Activated CD8-positive, alpha-beta memory T cell treated with anti-CD3 and anti-CD28 coated beads for 36 hours (primary cell): ENCODE data around the gene NPPB. TPM values are rescaled to one million over a fixed set of nuclear protein-coding genes. Genes with fewer than 3 reads are reported as not detected.

Source experiments
- CTCF ChIA-PET: fragments of 350-600 bp; sonication (Branson Sonifier 250); formaldehyde crosslinking; loops from one replicate; lab custom pipeline; 2021; ENCODE audit warnings: antibody characterized with exemption; lab: Charles Lee
- POLR2A ChIA-PET: fragments of 350-600 bp; sonication (Branson Sonifier 250); formaldehyde crosslinking; loops from one replicate; lab custom pipeline; 2021; ENCODE audit warnings: antibody characterized with exemption; lab: Charles Lee
- total RNA-seq, 2 experiments: library from RNA; stranded (reverse); gene quantifications; one replicate each; pipeline ENCODE4 v1.2.3, GENCODE V29; 2021

The NPPB gene
- total RNA-seq, 2 experiments from 2014 or later = not detected

DNA sequence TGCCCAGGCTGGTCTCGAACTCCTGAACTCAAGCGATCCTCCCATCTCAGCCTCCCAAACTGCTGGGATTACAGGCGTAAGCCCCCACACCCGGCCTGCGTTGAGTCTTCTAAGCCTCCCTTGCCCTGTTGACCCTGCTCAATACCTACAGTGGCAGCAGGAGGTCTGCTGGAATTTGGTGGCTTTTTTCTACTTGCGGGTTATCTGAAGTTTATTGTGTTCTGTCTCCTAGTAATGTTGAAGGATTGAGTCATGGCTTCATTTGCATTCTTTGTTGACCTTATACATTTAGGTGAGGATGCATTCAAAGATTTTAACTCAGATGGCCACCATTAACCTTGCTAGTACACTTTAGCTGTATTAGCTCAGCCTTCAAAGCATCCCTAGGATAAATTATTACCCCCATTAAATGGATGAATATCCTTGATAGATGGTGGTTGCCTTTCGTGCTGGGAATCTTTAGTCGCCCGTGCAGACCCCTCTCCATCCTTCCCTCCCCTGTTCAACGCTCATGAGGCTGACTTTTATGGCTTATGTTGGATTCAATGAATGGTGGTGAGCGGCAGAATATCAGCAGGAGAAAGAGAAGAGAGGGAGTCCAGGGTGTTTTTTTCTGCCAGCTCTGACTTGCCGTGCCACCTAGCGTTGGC lies 9.7 kb upstream of the NPPB start:
- ChIA-PET POLR2A (no interaction called here), CTCF (no interaction called here)

DNA sequence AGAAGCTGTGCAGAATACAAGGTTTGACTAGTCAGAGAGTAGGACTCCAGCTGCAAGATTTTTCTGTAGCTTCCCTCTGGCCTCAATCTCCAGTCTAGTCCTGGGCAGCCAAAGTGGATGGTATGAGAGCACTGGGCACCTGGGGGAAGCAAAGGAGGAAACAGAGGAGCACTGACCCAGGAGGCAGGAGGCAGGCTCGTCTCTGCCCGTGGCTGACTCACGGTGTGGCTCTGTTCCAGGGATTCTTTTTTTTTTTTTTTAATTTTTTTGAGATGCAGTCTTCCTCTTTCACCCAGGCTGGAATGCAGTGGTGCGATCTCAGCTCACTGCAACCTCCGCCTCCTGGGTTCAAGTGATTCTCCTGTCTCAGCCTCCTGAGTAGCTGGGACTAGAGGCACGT lies 4.1 kb upstream of the NPPB start:
- CTCF ChIA-PET = interaction anchor here (0.9 kb wide), 1 partner anchor 31 kb away, joined by 4 read pairs; no protein-coding TSS in a partner anchor
- POLR2A ChIA-PET = interaction anchor here (0.7 kb wide), 1 partner anchor 45 kb away, joined by 6 read pairs; no protein-coding TSS in a partner anchor

GRCh38 chr1:11860587-11860986 lies 1.8 kb upstream of the NPPB start:
- POLR2A ChIA-PET = no interaction called here
- CTCF ChIA-PET = no interaction called here

GRCh38 chr1:11860083-11860482 lies 1.3 kb upstream of the NPPB start:
- ChIA-PET CTCF (no interaction called here), POLR2A (no interaction called here)

GRCh38 chr1:11858968-11859871 lies 475 bp upstream of the NPPB start:
- ChIA-PET POLR2A (no interaction called here), CTCF (no interaction called here)

DNA sequence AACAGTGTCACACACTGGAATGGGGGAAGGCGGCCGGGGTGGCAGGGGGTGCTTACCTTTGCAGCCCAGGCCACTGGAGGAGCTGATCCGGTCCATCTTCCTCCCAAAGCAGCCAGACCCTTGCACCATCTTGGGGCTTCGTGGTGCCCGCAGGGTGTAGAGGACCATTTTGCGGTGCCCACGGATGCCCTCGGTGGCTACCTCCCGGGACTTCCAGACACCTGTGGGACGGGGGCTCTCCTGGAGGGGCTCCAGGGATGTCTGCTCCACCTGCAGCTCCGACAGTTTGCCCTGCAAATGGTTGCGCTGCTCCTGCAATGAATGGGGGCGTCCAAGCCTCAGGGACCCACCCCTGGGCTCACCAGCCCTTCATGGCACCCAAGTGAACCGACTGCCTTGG lies 587 bp downstream of the NPPB start:
- CTCF ChIA-PET = no interaction called here
- POLR2A ChIA-PET = interaction anchor here (0.6 kb wide), 1 partner anchor 52 kb away, joined by 3 read pairs; no protein-coding TSS in a partner anchor

DNA sequence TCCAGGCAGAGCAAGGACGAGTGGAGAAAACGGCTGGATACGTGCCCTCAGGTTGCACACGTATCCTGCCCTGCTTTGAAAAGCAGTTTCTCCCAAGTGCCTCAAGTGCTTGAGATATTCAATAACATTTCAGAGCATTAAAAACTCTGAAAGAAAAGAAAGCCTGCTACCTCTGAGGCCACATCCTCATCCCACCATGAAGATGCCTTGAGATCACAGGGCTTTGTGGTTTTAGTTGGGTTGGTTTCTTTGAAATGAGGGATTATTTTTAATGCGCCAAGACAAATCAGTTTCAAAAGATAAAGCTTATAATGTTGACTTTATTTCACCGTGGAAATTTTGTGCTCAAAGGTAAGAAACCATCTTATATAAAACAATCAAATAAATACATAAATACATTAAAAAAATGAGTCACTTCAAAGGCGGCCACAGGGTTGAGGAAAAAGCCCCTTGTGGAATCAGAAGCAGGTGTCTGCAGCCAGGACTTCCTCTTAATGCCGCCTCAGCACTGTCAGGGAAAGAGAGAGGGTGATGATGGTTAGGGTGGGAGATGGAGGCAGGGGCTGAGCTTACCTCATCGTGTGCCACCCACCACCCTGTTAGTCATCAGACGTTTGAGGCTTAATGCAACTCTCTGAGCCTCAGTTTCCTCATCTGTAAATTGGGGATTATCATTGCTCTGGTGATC lies 1.4 kb downstream of the NPPB start:
- ChIA-PET POLR2A (interaction anchor here (1.0 kb wide), 1 partner anchor 10 kb away, joined by 3 read pairs; the partner anchor contains the start of gene NPPA), CTCF (no interaction called here)

GRCh38 chr1:11856698-11857097 lies 2.0 kb downstream of the NPPB start:
- CTCF ChIA-PET = no interaction called here
- POLR2A ChIA-PET = interaction anchor here (1.0 kb wide), 1 partner anchor 9 kb away, joined by 3 read pairs; the partner anchor contains the start of gene NPPA

DNA sequence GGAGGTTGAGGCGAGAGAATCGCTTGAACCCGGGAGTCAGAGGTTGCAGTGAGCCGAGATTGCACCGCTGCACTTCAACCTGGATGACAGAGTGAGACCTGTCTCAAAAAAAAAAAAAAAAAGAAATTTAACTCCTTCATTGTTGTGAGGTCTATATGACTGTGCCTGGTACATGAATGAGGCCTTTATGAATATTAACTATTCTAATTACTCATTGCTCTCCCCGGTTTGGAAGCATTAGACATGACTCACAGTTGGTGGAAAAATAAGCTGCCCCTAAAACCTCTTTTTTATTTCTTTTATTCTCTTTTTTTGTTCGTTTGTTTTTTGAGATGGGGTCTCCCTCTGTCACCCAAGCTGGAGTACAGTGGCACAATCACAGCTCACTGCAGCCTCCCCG lies 3.3 kb downstream of the NPPB start:
- POLR2A ChIA-PET = no interaction called here

DNA sequence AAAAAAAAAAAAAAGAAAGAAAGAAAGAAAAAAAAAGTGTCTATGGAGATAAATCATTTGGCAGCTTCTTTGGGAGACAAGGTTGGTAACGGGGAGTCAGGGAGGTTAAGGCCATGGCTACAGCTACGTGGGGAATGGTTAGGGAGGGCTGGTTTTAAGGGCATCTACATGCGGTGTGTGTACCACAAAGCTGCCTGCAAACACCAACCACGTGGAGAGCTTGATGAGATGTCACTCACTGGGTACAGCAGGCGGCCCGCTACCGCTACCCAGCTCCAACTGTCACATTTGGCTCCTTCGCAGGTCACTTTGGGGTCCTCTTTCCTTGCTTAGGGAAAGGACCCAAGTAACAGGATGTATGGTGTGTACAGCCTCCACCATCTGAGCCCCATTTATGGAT lies 4.2 kb downstream of the NPPB start:
- CTCF ChIA-PET = interaction anchor here (0.6 kb wide), 1 partner anchor 819 kb away, joined by 3 read pairs; no protein-coding TSS in a partner anchor
- POLR2A ChIA-PET = no interaction called here

More for the DNA sequence above, 3.3 kb downstream of the NPPB start:
- CTCF ChIA-PET = no interaction called here

GRCh38 chr1:11851180-11851579 lies 7.6 kb downstream of the NPPB start:
- ChIA-PET CTCF (no interaction called here), POLR2A (no interaction called here)

GRCh38 chr1:11850156-11850555 lies 8.6 kb downstream of the NPPB start:
- CTCF ChIA-PET = no interaction called here
- POLR2A ChIA-PET = no interaction called here

- CTCF ChIA-PET = no interaction called here
- POLR2A ChIA-PET = no interaction called here
Measured at GRCh38 chr1:11848373-11848700, 10.4 kb downstream of the NPPB start.

GRCh38 chr1:11847667-11848372 lies 10.9 kb downstream of the NPPB start, which contains the start of gene NPPA:
Gene NPPA (minus strand): TSS chr1:11847783. CDS start chr1:11847684, 99 bp downstream.
- ChIA-PET POLR2A (interaction anchor here (1.1 kb wide), 1 partner anchor 9 kb away, joined by 3 read pairs; no protein-coding TSS in a partner anchor), CTCF (interaction anchor here (1.3 kb wide), 1 partner anchor 12 kb away, joined by 3 read pairs; no protein-coding TSS in a partner anchor)

GRCh38 chr1:11845641-11846335 lies 13.0 kb downstream of the NPPB start:
- POLR2A ChIA-PET = no interaction called here

DNA sequence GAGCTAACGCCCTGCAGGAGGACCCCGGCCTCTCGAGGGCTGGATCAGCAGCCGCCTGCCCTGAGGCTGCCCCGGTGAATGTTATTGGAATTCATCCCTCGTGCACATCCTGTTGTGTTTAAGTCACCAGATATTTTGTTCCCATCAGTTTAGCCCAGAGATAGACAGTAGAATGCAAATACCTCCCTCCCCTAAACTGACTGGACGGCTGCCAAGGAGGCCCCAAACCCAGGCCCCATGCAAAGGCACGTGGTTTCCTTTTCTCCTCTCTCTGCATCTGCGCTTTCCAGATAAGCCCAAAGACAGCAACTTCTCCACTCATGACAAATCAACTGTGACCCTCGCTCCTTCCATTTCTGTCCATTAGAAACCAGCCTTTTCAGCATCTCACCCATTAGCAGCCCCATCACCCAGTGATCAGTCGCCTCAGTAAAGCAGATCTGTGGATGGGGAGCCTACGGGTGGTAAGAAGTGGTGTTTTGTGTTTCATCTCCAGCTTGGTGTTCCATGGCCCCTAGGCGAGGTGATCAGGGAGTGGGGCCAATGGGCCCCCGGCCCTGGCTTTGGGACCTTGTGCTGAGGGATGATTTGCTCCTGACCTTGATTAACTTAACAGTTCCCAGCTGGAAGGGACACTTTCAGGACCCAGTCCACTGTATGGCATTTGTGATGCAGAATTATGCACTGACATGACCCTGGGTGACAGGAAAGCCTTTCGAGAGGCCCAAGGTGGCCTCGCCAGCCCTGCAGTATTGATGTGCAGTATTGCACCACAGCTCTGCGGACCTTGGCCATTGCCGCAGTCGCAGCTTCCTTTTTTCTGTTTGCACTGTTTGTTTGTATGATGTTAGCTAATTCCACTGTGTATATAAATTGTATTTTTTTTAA lies 16.3 kb downstream of the NPPB start:
- ChIA-PET POLR2A (no interaction called here), CTCF (interaction anchor here (0.5 to 1.0 kb wide), 2 partner anchors 62 to 66 kb away, joined by 3 to 4 read pairs; no protein-coding TSS in a partner anchor)

More at GRCh38 chr1:11845641-11846335, 13.0 kb downstream of the NPPB start:
- CTCF ChIA-PET = interaction anchor here (0.7 to 1.6 kb wide), 2 partner anchors 37 to 48 kb away, joined by 4 read pairs; no protein-coding TSS in a partner anchor
